Subcutaneous abdominal adipose tissue (tissue), 5 donors: ENCODE results near the gene CLPTM1L.
A peak's percentile ranks its signal among the peaks of the same experiment; 100 is the strongest.

Experiments
- H3K27ac ChIP-seq: one replicate; pipeline ENCODE4 v1.7.0; 2013; ENCODE audit warnings: low read depth, mild to moderate bottlenecking, inconsistent platforms, low read length, moderate library complexity
- H3K27me3 ChIP-seq, 5 donors: one replicate each; pipeline ENCODE4 v1.7.0; 2013; ENCODE audit warnings: low read length in 5 of 5, inconsistent platforms in 1 of 5; ENCODE audit not compliant: control insufficient read depth in 5 of 5, insufficient read depth in 4 of 5
- H3K36me3 ChIP-seq, 5 donors: one replicate each; pipeline ENCODE4 v1.7.0; 2013; ENCODE audit warnings: low read length in 5 of 5; ENCODE audit not compliant: control insufficient read depth in 5 of 5, insufficient read depth in 5 of 5
- H3K4me1 ChIP-seq, 5 donors: one replicate each; pipeline ENCODE4 v1.7.0; 2013; ENCODE audit warnings: low read length in 5 of 5, mild to moderate bottlenecking in 3 of 5, moderate library complexity in 1 of 5; ENCODE audit not compliant: control insufficient read depth in 5 of 5, insufficient read depth in 5 of 5
- H3K4me3 ChIP-seq, 5 donors: one replicate each; pipeline ENCODE4 v1.7.0; 2013; ENCODE audit warnings: low read length in 5 of 5, low read depth in 1 of 5
- H3K9ac ChIP-seq, 5 donors: one replicate each; pipeline ENCODE4 v1.7.0; 2013; ENCODE audit warnings: low read length in 5 of 5, mild to moderate bottlenecking in 4 of 5, moderate library complexity in 3 of 5
- H3K9me3 ChIP-seq, 5 donors: one replicate each; pipeline ENCODE4 v1.7.0; 2013; ENCODE audit warnings: low read length in 5 of 5; ENCODE audit not compliant: control insufficient read depth in 5 of 5
- donor health status: healthy.
- donor health status: healthy.
- donor health status: healthy.
- donor health status: healthy.
- donor health status: healthy.

Gene CLPTM1L

GRCh38 chr5:1387876-1388275 lies 43.0 kb upstream of the CLPTM1L start:
- no peak overlapping the region for H3K27ac ChIP-seq
- H3K4me3 ChIP-seq, result no peak overlapping the region
- no peaks in the 10 kb centered on the region for H3K36me3 ChIP-seq
- peaks cover 9 to 39% (median 28%) of the 10 kb centered on the region in 5 donors for H3K27me3 ChIP-seq
- no peak overlapping the region for H3K9ac ChIP-seq
- H3K9me3 ChIP-seq, result no peaks in the 10 kb centered on the region
- H3K4me1 ChIP-seq, result peaks cover 0 to 22% (median 16%) of the 10 kb centered on the region in 5 donors

- Histone ChIP-seq H3K27ac (no peak overlapping the region), H3K9ac (no peak overlapping the region), H3K9me3 (no peaks in the 10 kb centered on the region), H3K4me1 (peaks cover 0 to 22% (median 16%) of the 10 kb centered on the region in 5 donors), H3K27me3 (peaks cover 7 to 35% (median 22%) of the 10 kb centered on the region in 5 donors), H3K4me3 (peak overlapping the region in 1 of 5 donors; percentile 72), H3K36me3 (no peaks in the 10 kb centered on the region)
These were observed 42.3 kb upstream of the CLPTM1L start for GRCh38 chr5:1387059-1387755.

- Histone ChIP-seq H3K36me3 (no peaks in the 10 kb centered on the region), H3K27ac (no peak overlapping the region), H3K27me3 (peaks cover 0 to 32% (median 14%) of the 10 kb centered on the region in 5 donors), H3K9me3 (no peaks in the 10 kb centered on the region), H3K4me1 (peaks cover 1 to 22% (median 16%) of the 10 kb centered on the region in 5 donors), H3K9ac (peak overlapping the region in 4 of 5 donors; percentile 42 to 77 (median 68)), H3K4me3 (peak overlapping the region in 4 of 5 donors; percentile 69 to 72 (median 71))
These were observed 41.4 kb upstream of the CLPTM1L start for GRCh38 chr5:1386274-1386717.

GRCh38 chr5:1385395-1386273 lies 40.7 kb upstream of the CLPTM1L start:
- Histone ChIP-seq H3K27ac (no peak overlapping the region), H3K27me3 (peaks cover 0 to 31% (median 14%) of the 10 kb centered on the region in 5 donors), H3K9ac (peak overlapping the region in 4 of 5 donors; percentile 42 to 77 (median 68))

GRCh38 chr5:1384521-1384920 lies 39.6 kb upstream of the CLPTM1L start:
- peaks cover 2 to 35% (median 26%) of the 10 kb centered on the region in 5 donors for H3K4me1 ChIP-seq
- no peak overlapping the region for H3K4me3 ChIP-seq
- peaks cover 0 to 25% (median 7%) of the 10 kb centered on the region in 5 donors for H3K27me3 ChIP-seq
- H3K27ac ChIP-seq, result no peak overlapping the region
- no peak overlapping the region for H3K9ac ChIP-seq
- no peaks in the 10 kb centered on the region for H3K9me3 ChIP-seq
- H3K36me3 ChIP-seq, result no peaks in the 10 kb centered on the region

More at GRCh38 chr5:1385395-1386273, 40.7 kb upstream of the CLPTM1L start:
- Histone ChIP-seq H3K36me3 (no peaks in the 10 kb centered on the region), H3K4me1 (peaks cover 2 to 29% (median 20%) of the 10 kb centered on the region in 5 donors), H3K9me3 (no peaks in the 10 kb centered on the region), H3K4me3 (peak overlapping the region; percentile 54 to 72 (median 70))

- Histone ChIP-seq H3K27ac (no peak overlapping the region), H3K36me3 (no peaks in the 10 kb centered on the region), H3K4me1 (peaks cover 2 to 35% (median 26%) of the 10 kb centered on the region in 5 donors), H3K4me3 (no peak overlapping the region), H3K27me3 (peaks cover 0 to 28% (median 7%) of the 10 kb centered on the region in 5 donors), H3K9ac (no peak overlapping the region), H3K9me3 (no peaks in the 10 kb centered on the region)
These were observed 39.0 kb upstream of the CLPTM1L start for GRCh38 chr5:1383886-1384401.

- H3K9ac ChIP-seq, result no peak overlapping the region
- peaks cover 2 to 35% (median 26%) of the 10 kb centered on the region in 5 donors for H3K4me1 ChIP-seq
- no peaks in the 10 kb centered on the region for H3K36me3 ChIP-seq
- H3K27ac ChIP-seq, result no peak overlapping the region
- H3K4me3 ChIP-seq, result no peak overlapping the region
- peaks cover 0 to 28% (median 4%) of the 10 kb centered on the region in 5 donors for H3K27me3 ChIP-seq
- H3K9me3 ChIP-seq, result no peaks in the 10 kb centered on the region
These were observed 38.4 kb upstream of the CLPTM1L start for GRCh38 chr5:1383344-1383743.

GRCh38 chr5:1382248-1382700 lies 37.4 kb upstream of the CLPTM1L start:
- Histone ChIP-seq H3K27me3 (peaks cover 0 to 31% (median 6%) of the 10 kb centered on the region in 5 donors), H3K36me3 (no peaks in the 10 kb centered on the region), H3K9me3 (no peaks in the 10 kb centered on the region), H3K27ac (no peak overlapping the region), H3K4me3 (no peak overlapping the region), H3K9ac (no peak overlapping the region), H3K4me1 (peaks cover 2 to 34% (median 26%) of the 10 kb centered on the region in 5 donors)

- no peak overlapping the region for H3K4me3 ChIP-seq
- no peak overlapping the region for H3K27ac ChIP-seq
- H3K27me3 ChIP-seq, result peaks cover 0 to 24% (median 6%) of the 10 kb centered on the region in 5 donors
- no peaks in the 10 kb centered on the region for H3K9me3 ChIP-seq
- no peaks in the 10 kb centered on the region for H3K36me3 ChIP-seq
- H3K9ac ChIP-seq, result no peak overlapping the region
- peaks cover 2 to 31% (median 24%) of the 10 kb centered on the region in 5 donors for H3K4me1 ChIP-seq
These were observed 36.7 kb upstream of the CLPTM1L start for GRCh38 chr5:1381370-1382247.
